RWPE2 (cell line): ENCODE results near the gene CISD1.
A peak's percentile ranks its signal among the peaks of the same experiment; 100 is the strongest.

Experiments
- ATAC-seq: fragments of 200-7000 bp; cut with Tn5 transposase; 3 replicates; pipeline ENCODE4 v1.9.1; 2021; ENCODE audit warnings: low read depth
- DNase-seq: peaks from one replicate; pipeline ENCODE4 v3.0.0-alpha.2; 2020; ENCODE audit warnings: low spot score
- H3K27ac ChIP-seq: fragments of 450-650 bp; 2 replicates; pipeline ENCODE4 v1.5.1; 2017; ENCODE audit warnings: mild to moderate bottlenecking; ENCODE audit not compliant: poor library complexity, severe bottlenecking
- H3K27me3 ChIP-seq: fragments of 250-450 bp; sonication (Bioruptor Pico); 2 replicates; pipeline ENCODE4 v1.5.1; 2021; ENCODE audit warnings: mild to moderate bottlenecking, moderate library complexity; ENCODE audit not compliant: insufficient read depth, poor library complexity, severe bottlenecking
- H3K36me3 ChIP-seq: fragments of 250-450 bp; sonication (Bioruptor Pico); 2 replicates; pipeline ENCODE4 v1.5.1; 2020; ENCODE audit warnings: low read depth, mild to moderate bottlenecking, moderate library complexity
- H3K4me1 ChIP-seq: fragments of 250-450 bp; sonication (Bioruptor Pico); 2 replicates; pipeline ENCODE4 v1.5.1; 2021; ENCODE audit warnings: mild to moderate bottlenecking, moderate library complexity; ENCODE audit not compliant: insufficient read depth, poor library complexity, severe bottlenecking
- H3K4me3 ChIP-seq: fragments of 250-450 bp; sonication (Bioruptor Pico); 2 replicates; pipeline ENCODE4 v1.5.1; 2021; ENCODE audit warnings: mild to moderate bottlenecking, moderate library complexity; ENCODE audit not compliant: severe bottlenecking
- H3K9me3 ChIP-seq: fragments of 250-450 bp; sonication (Bioruptor Pico); 2 replicates; pipeline ENCODE4 v1.5.1; 2021; ENCODE audit warnings: mild to moderate bottlenecking, moderate library complexity; ENCODE audit not compliant: severe bottlenecking
- TF ChIP-seq, protein P1 (sequence below): fragments of 450-650 bp; IDR thresholded peaks from one replicate; pipeline ENCODE4 v1.5.1; 2017; ENCODE audit warnings: mild to moderate bottlenecking, moderate library complexity; ENCODE audit not compliant: poor library complexity, severe bottlenecking

Gene CISD1

DNA sequence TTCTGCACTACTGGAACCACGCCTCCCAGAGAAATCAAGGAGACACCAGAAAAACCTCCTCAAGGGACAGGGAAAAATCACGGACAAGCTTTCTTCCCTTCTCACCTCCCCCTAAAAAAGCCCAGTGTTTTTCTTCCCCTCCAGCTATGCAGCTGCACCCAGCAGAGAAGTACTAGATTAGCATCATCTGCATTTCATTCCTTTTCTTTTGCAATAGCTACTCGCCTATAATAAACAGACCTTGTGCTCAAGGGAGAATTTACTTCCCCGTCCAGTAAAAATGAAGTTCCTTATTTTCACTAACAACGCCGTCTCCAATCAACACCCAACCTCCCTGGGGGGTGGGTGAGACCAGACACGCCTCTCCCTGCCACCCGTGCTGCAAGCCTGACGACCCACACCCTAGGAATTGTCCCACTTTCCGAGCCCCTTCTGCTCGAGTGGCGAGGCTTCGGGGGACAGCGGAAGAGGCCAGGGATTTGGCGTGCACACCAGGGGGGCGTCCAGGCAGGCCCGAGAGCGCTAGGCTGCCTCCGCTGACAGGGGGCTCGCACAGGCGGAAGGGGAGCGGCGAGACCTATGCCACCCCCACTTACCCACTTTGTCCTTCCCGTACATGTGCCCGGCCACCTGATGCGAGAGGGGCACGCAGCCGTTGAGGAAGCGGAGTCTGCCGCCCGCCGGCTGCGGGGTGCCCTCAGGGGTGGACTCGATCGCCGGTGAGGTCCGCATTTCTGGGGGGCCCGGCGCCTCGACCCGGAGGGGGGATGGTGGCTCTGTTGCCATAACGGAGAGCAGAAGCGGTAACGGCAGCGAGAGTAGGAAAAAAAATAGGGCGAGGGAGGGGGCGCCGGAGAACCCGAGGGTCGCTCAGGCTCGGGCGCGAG, 1.9 kb upstream of the CISD1 start:
- H3K27ac ChIP-seq, result peak overlapping the region; percentile 89
- no peaks in the 10 kb centered on the region for H3K27me3 ChIP-seq
- DNase-seq (peak; percentile 64), ATAC-seq (peak; percentile 1; the same call in 1 of the 3 replicates)
- TF ChIP-seq, protein P1, sequence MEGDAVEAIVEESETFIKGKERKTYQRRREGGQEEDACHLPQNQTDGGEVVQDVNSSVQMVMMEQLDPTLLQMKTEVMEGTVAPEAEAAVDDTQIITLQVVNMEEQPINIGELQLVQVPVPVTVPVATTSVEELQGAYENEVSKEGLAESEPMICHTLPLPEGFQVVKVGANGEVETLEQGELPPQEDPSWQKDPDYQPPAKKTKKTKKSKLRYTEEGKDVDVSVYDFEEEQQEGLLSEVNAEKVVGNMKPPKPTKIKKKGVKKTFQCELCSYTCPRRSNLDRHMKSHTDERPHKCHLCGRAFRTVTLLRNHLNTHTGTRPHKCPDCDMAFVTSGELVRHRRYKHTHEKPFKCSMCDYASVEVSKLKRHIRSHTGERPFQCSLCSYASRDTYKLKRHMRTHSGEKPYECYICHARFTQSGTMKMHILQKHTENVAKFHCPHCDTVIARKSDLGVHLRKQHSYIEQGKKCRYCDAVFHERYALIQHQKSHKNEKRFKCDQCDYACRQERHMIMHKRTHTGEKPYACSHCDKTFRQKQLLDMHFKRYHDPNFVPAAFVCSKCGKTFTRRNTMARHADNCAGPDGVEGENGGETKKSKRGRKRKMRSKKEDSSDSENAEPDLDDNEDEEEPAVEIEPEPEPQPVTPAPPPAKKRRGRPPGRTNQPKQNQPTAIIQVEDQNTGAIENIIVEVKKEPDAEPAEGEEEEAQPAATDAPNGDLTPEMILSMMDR, result no peak
- H3K36me3 ChIP-seq, result no peaks in the 10 kb centered on the region
- H3K4me1 ChIP-seq, result peaks cover 14% of the 10 kb centered on the region
- peak overlapping the region; percentile 61 for H3K4me3 ChIP-seq
- no peaks in the 10 kb centered on the region for H3K9me3 ChIP-seq

DNA sequence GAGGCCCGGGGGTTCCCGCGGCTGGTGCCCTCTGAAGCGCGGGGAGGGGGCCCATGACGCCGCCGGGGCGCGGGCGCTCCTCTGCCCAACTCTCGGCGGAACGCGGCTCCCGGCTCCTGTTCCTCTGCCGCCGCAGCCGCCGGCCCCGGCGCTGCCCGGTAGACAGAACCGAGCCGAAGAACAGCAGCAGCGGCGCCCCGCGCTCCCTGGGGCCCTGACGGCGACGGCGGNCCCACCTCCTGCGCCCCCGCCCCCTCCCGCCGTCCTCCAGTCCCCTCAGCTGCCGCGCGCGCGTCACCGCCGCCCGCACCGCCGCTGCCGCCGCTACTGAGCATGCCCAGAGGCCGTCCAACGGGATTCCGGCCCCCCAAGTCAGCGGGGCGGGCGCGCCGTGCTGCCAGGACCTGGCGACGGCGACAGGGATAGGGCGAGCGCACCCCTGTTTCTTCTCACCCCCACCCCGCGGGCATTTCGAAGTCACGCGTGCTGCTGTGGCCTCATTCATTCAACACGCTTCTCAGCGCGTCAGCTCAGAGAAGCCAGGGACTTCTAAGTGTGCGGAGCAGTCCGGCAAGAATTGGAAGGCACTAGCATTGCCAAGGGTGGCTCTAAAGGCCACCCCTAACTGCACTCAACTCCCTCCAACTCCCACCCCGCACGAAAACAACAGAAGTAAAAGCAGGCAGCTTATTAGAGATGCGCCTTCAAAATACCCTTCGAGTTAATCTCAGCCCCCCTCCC, 1.1 kb upstream of the CISD1 start, which contains the start of gene IPMK:
Gene IPMK, minus strand, starts transcription at position 182 of the 741 bp plus-strand sequence. CDS start 283 bp downstream, outside the sequence.
- Histone ChIP-seq H3K36me3 (no peaks in the 10 kb centered on the region), H3K9me3 (no peaks in the 10 kb centered on the region), H3K4me1 (peaks cover 14% of the 10 kb centered on the region), H3K27ac (peak within 1 kb of the TSS; percentile 89), H3K4me3 (peak within 1 kb of the TSS; percentile 61), H3K27me3 (no peaks in the 10 kb centered on the region)
- ATAC-seq (peak; percentile 64), DNase-seq (peak; percentile 88)
- TF ChIP-seq, protein P1, result no peak

DNA sequence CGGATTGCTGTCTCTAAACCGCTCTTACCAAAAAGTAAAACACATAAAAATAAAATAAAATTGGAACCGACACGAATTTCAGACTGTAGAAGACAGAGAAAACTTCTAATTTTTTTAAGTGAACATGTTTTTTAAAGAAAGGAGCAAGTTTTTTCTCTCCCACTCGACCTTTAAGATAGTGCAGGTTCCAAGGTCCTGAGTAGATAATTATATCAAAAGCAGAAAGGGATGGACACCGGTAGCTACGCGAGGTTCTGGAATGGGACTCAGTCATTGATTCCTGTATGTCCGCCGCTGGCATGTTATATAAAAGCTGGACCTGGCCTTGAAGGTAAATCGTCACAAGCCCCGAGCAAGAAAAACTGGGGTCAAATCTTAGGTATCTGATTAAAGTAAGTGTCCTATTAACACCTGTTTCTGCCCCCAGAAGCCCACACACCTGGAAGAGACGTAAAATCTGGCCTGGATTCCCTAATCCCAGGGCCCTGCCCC, 462 bp upstream of the CISD1 start:
- TF ChIP-seq, protein P1, result no peak
- Histone ChIP-seq H3K27ac (peak overlapping the region; percentile 89), H3K4me1 (peaks cover 14% of the 10 kb centered on the region), H3K36me3 (no peaks in the 10 kb centered on the region), H3K4me3 (peak overlapping the region; percentile 61), H3K27me3 (no peaks in the 10 kb centered on the region), H3K9me3 (no peaks in the 10 kb centered on the region)
- ATAC-seq, result peak; percentile 40
- peak; percentile 60 for DNase-seq

DNA sequence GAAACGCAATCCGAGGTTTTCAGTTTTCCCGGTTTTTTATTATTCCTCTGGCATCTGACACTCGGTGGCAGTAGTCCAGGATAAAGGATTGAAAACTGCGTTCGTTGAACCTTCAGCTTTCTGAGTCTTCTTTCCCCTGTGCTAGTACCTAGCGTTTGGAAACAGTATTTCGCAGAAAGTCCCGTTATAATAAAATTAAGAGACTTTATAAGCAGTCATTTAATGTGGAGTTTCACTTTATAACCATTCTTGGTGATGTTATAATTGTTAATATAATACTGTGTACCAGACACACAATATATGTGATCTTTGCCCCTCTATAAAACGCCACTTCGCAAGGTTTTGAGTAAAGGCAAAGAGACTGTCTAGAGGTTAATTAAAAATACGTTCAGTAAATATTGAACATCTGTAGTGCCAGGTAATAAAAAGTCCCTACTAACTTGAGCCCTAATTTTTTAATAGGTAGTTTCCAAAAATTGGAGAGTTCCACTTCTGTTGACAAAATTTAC, 874 bp downstream of the CISD1 start:
- no peak for DNase-seq
- Histone ChIP-seq H3K27me3 (no peaks in the 10 kb centered on the region), H3K36me3 (no peaks in the 10 kb centered on the region), H3K4me1 (peaks cover 12% of the 10 kb centered on the region), H3K27ac (peak overlapping the region; percentile 89), H3K4me3 (peak overlapping the region; percentile 61), H3K9me3 (no peaks in the 10 kb centered on the region)
- TF ChIP-seq, protein P1, result no peak
- ATAC-seq, result no peak
